Hematopoietic multipotent progenitor cell treated with erythropoietin and hydrocortisone succinate and interleukin-3 and kit ligand, for 6 days (in vitro differentiated cells): ENCODE results near the gene AKR1C1.
A peak's percentile ranks its signal among the peaks of the same experiment; 100 is the strongest.
"Not testable (repeated sequence)": the region's sequence is repeated elsewhere in the genome, so short reads cannot be mapped to it uniquely, and the experiment has no call there.

Experiments
- DNase-seq: peaks from one replicate; pipeline ENCODE4 v3.0.0-alpha.2; 2015

AKR1C1 gene

GRCh38 chr10:5019770-5020612 is 56.8 kb downstream of the AKR1C1 start:
- DNase-seq = peak; percentile 85

GRCh38 chr10:5021624-5022290 is 58.5 kb downstream of the AKR1C1 start:
- not testable (repeated sequence) for DNase-seq

- peak; percentile 47 for DNase-seq
These were observed 60.1 kb downstream of the AKR1C1 start for GRCh38 chr10:5023177-5023805.

GRCh38 chr10:5025461-5025881 is 62.3 kb downstream of the AKR1C1 start:
- DNase-seq = peak; percentile 81

GRCh38 chr10:5030989-5031388 is 67.8 kb downstream of the AKR1C1 start:
- DNase-seq = no peak

- DNase-seq = peak; percentile 35
These were observed 68.4 kb downstream of the AKR1C1 start for GRCh38 chr10:5031588-5031987.

- DNase-seq = not testable (repeated sequence)
These were observed 69.2 kb downstream of the AKR1C1 start for GRCh38 chr10:5032444-5032843.
